Epithelial cell of proximal tubule (primary cell): ENCODE measurements around the gene PLAU. TPM values are rescaled to one million over a fixed set of nuclear protein-coding genes. Genes with fewer than 3 reads are reported as not detected.
A peak's percentile ranks its signal among the peaks of the same experiment; 100 is the strongest.

ENCODE experiments used
- DNase-seq: peaks from one replicate; pipeline ENCODE4 v3.0.0-alpha.2; 2011; ENCODE audit warnings: low read depth
- H3K4me3 ChIP-seq: 2 replicates; pipeline ENCODE4 v1.5.1; 2011; ENCODE audit warnings: low read depth, mild to moderate bottlenecking, low read length
- CTCF ChIP-seq: conservative IDR thresholded peaks from 2 replicates; pipeline ENCODE4 v1.5.1; 2012; ENCODE audit warnings: low read depth, mild to moderate bottlenecking, low read length
- total RNA-seq: library from RNA; depleted of rRNA; stranded (reverse); fragments of >200 nt; gene quantifications from 2 replicates; pipeline ENCODE4 v1.2.3, GENCODE V29; 2015

Gene PLAU
- total RNA-seq, 1 donor from 2014 or later = 970 TPM

- no peak overlapping the region for H3K4me3 ChIP-seq
- TF ChIP-seq CTCF = peak; percentile 19
- DNase-seq = no peak
Observed at GRCh38 chr10:73946253-73947145, 35.6 kb downstream of the PLAU start.

- TF ChIP-seq CTCF = no peak
- no peak overlapping the region for H3K4me3 ChIP-seq
- DNase-seq = no peak
Observed at GRCh38 chr10:73948947-73949633, 38.2 kb downstream of the PLAU start.

GRCh38 chr10:73950155-73950948, 39.4 kb downstream of the PLAU start:
- DNase-seq = no peak
- TF ChIP-seq CTCF = no peak
- no peak overlapping the region for H3K4me3 ChIP-seq

- no peak for DNase-seq
- no peak for TF ChIP-seq CTCF
- no peak overlapping the region for H3K4me3 ChIP-seq
Observed at GRCh38 chr10:73953665-73954064, 42.7 kb downstream of the PLAU start.

- TF ChIP-seq CTCF = no peak
- H3K4me3 ChIP-seq = no peak overlapping the region
Observed at GRCh38 chr10:73954737-73955136, 43.8 kb downstream of the PLAU start.

GRCh38 chr10:73955719-73956118, 44.8 kb downstream of the PLAU start:
- no peak overlapping the region for H3K4me3 ChIP-seq
- no peak for TF ChIP-seq CTCF
- DNase-seq = no peak

More at GRCh38 chr10:73954737-73955136, 43.8 kb downstream of the PLAU start:
- no peak for DNase-seq
